RWPE1 (cell line): ENCODE data around the gene HDGF.
A peak's percentile ranks its signal among the peaks of the same experiment; 100 is the strongest.

ENCODE experiments used
- CTCF ChIA-PET: fragments of 350-600 bp; sonication (Branson Sonifier 250); formaldehyde crosslinking; extraction: SDS; loops from one replicate; lab custom pipeline; 2021; lab: Yijun Ruan, JAX
- POLR2A ChIA-PET: fragments of 400-600 bp; formaldehyde crosslinking; extraction: SDS; loops from one replicate; lab custom pipeline; 2020; ENCODE audit warnings: antibody characterized with exemption; ENCODE audit not compliant: low non-redundant PET; lab: Yijun Ruan, JAX
- DNase-seq: peaks from one replicate; pipeline ENCODE4 v3.0.0; 2012; ENCODE audit warnings: low spot score
- H3K27ac ChIP-seq: fragments of 450-650 bp; 2 replicates; pipeline ENCODE4 v1.5.1; 2017
- CTCF ChIP-seq: fragments of 450-650 bp; conservative IDR thresholded peaks from 2 replicates; pipeline ENCODE4 v1.5.1; 2017; ENCODE audit warnings: low read depth, mild to moderate bottlenecking

Gene HDGF

GRCh38 chr1:156748670-156749418 lies 2.6 kb downstream of the HDGF start:
- H3K27ac ChIP-seq, result peak overlapping the region; percentile 99
- no peak for DNase-seq
- POLR2A ChIA-PET, result no interaction called here
- no peak for TF ChIP-seq CTCF
- CTCF ChIA-PET, result no interaction called here

- no peak for DNase-seq
- peak overlapping the region; percentile 99 for H3K27ac ChIP-seq
- ChIA-PET CTCF (interaction anchor here (1.1 kb wide), 1 partner anchor 22 kb away, joined by 5 read pairs; no protein-coding TSS in a partner anchor), POLR2A (interaction anchor here (0.6 kb wide), 1 partner anchor 13 kb away, joined by 3 read pairs; no protein-coding TSS in a partner anchor)
- no peak for TF ChIP-seq CTCF
Measured at GRCh38 chr1:156747742-156748669, 3.5 kb downstream of the HDGF start.

- DNase-seq, result peak; percentile 92
- ChIA-PET CTCF (interaction anchor here (0.6 to 1.1 kb wide), 3 partner anchors 21 to 180 kb away, joined by 3 to 5 read pairs (median 3); partner anchors contain the start of gene GPATCH4), POLR2A (no interaction called here)
- no peak; the same call in 1 of the 2 replicates for TF ChIP-seq CTCF
- H3K27ac ChIP-seq, result peak overlapping the region; percentile 99
Measured at GRCh38 chr1:156746728-156747631, 4.5 kb downstream of the HDGF start.

- CTCF ChIA-PET, result interaction anchor here (0.8 kb wide), 1 partner anchor 181 kb away, joined by 3 read pairs; no protein-coding TSS in a partner anchor
- no peak for DNase-seq
- POLR2A ChIA-PET, result no interaction called here
- TF ChIP-seq CTCF, result no peak
- peak overlapping the region; percentile 99 for H3K27ac ChIP-seq
Measured at GRCh38 chr1:156746406-156746727, 5.1 kb downstream of the HDGF start.

- POLR2A ChIA-PET, result no interaction called here
- CTCF ChIA-PET, result interaction anchor here (0.8 kb wide), 1 partner anchor 181 kb away, joined by 3 read pairs; no protein-coding TSS in a partner anchor
- TF ChIP-seq CTCF, result no peak
- DNase-seq, result no peak
- H3K27ac ChIP-seq, result peak overlapping the region; percentile 99
Measured at GRCh38 chr1:156745881-156746280, 5.6 kb downstream of the HDGF start.
